HepG2 (cell line): ENCODE data around the gene NOM1. TPM values are rescaled to one million over a fixed set of nuclear protein-coding genes. Genes with fewer than 3 reads are reported as not detected.

ENCODE experiments used
- ARNT2 ChIP-seq: sonication (generic); formaldehyde crosslinking; IDR thresholded peaks from 2 replicates; pipeline ENCODE4 v1.8.0; 2022; ENCODE audit warnings: mild to moderate bottlenecking, low read depth, missing genetic modification reagents, moderate library complexity
- BATF2 ChIP-seq: sonication (generic); formaldehyde crosslinking; IDR thresholded peaks from 2 replicates; pipeline ENCODE4 v1.8.0; 2022; ENCODE audit warnings: mild to moderate bottlenecking, missing genetic modification reagents, moderate library complexity
- DMAP1 ChIP-seq: IDR thresholded peaks from 2 replicates; pipeline ENCODE4 v1.6.1; 2016
- E2F2 ChIP-seq: sonication (generic); formaldehyde crosslinking; IDR thresholded peaks from 2 replicates; pipeline ENCODE4 v1.4.0; 2020; ENCODE audit warnings: missing genetic modification reagents, borderline replicate concordance
- E2F5 ChIP-seq: sonication (generic); formaldehyde crosslinking; conservative IDR thresholded peaks from 2 replicates; pipeline ENCODE4 v1.4.0; 2020; ENCODE audit warnings: missing genetic modification reagents
- FOXJ3 ChIP-seq: sonication (generic); formaldehyde crosslinking; IDR thresholded peaks from 2 replicates; pipeline ENCODE4 v1.4.0; 2020; ENCODE audit warnings: missing genetic modification reagents, mild to moderate bottlenecking, borderline replicate concordance
- FOXO1 ChIP-seq: sonication (generic); formaldehyde crosslinking; IDR thresholded peaks from 2 replicates; pipeline ENCODE4 v1.4.0; 2020; ENCODE audit warnings: missing genetic modification reagents
- IRX3 ChIP-seq: sonication (generic); formaldehyde crosslinking; IDR thresholded peaks from 2 replicates; pipeline ENCODE4 v1.8.1; 2023; ENCODE audit warnings: mild to moderate bottlenecking, low read depth, missing genetic modification reagents, borderline replicate concordance
- MEIS2 ChIP-seq: sonication (generic); formaldehyde crosslinking; IDR thresholded peaks from 2 replicates; pipeline ENCODE4 v1.9.0; 2021; ENCODE audit warnings: mild to moderate bottlenecking, missing genetic modification reagents
- MXD1 ChIP-seq: sonication (generic); formaldehyde crosslinking; IDR thresholded peaks from 2 replicates; pipeline ENCODE4 v1.4.0; 2020; ENCODE audit warnings: mild to moderate bottlenecking, missing genetic modification reagents
- NR2F1 ChIP-seq, 2 experiments: fragments of 450-650 bp in 1 of 2; formaldehyde crosslinking in 1 of 2; IDR thresholded peaks; 2 replicates each; pipeline versions ENCODE4 v1.5.0 to v1.6.1; 2016 to 2020; ENCODE audit warnings: mild to moderate bottlenecking in 1 of 2, missing compliant biosample characterization in 1 of 2, missing genetic modification reagents in 1 of 2, moderate library complexity in 1 of 2
- NR3C1 ChIP-seq: sonication (generic); formaldehyde crosslinking; IDR thresholded peaks from 2 replicates; pipeline ENCODE4 v1.4.0; 2020; ENCODE audit warnings: missing genetic modification reagents
- TBX3 ChIP-seq: fragments of 450-650 bp; IDR thresholded peaks from 2 replicates; pipeline ENCODE4 v1.6.1; 2017; ENCODE audit warnings: antibody characterized with exemption, mild to moderate bottlenecking, inconsistent platforms, borderline replicate concordance
- ZBTB38 ChIP-seq: sonication (generic); formaldehyde crosslinking; IDR thresholded peaks from 2 replicates; pipeline ENCODE4 v1.5.1; 2020; ENCODE audit warnings: mild to moderate bottlenecking, missing genetic modification reagents
- ZBTB49 ChIP-seq: sonication (generic); formaldehyde crosslinking; IDR thresholded peaks from 2 replicates; pipeline ENCODE4 v1.4.0; 2020; ENCODE audit warnings: missing genetic modification reagents, borderline replicate concordance
- ZC3H13 ChIP-seq: sonication (generic); formaldehyde crosslinking; IDR thresholded peaks from 2 replicates; pipeline ENCODE4 v1.8.1; 2023; ENCODE audit warnings: mild to moderate bottlenecking, missing genetic modification reagents, moderate library complexity
- ZFX ChIP-seq: sonication (generic); formaldehyde crosslinking; IDR thresholded peaks from 2 replicates; pipeline ENCODE4 v1.4.0; 2020; ENCODE audit warnings: mild to moderate bottlenecking, low read depth, missing genetic modification reagents, moderate library complexity
- ZMYM4 ChIP-seq: sonication (generic); formaldehyde crosslinking; IDR thresholded peaks from 2 replicates; pipeline ENCODE4 v1.8.1; 2023; ENCODE audit warnings: mild to moderate bottlenecking, missing genetic modification reagents
- ZNF180 ChIP-seq: sonication (generic); formaldehyde crosslinking; IDR thresholded peaks from 2 replicates; pipeline ENCODE4 v1.4.0; 2020; ENCODE audit warnings: low read depth, missing genetic modification reagents, borderline replicate concordance
- ZNF234 ChIP-seq: sonication (generic); formaldehyde crosslinking; conservative IDR thresholded peaks from 2 replicates; pipeline ENCODE4 v1.5.1; 2020; ENCODE audit warnings: mild to moderate bottlenecking, missing genetic modification reagents
- ZNF441 ChIP-seq: sonication (generic); formaldehyde crosslinking; IDR thresholded peaks from 2 replicates; pipeline ENCODE4 v1.7.0; 2021; ENCODE audit warnings: missing genetic modification reagents, borderline replicate concordance
- ZNF451 ChIP-seq: sonication (generic); formaldehyde crosslinking; IDR thresholded peaks from 2 replicates; pipeline ENCODE4 v1.5.0; 2020; ENCODE audit warnings: mild to moderate bottlenecking, missing genetic modification reagents
- ZSCAN25 ChIP-seq: sonication (generic); formaldehyde crosslinking; IDR thresholded peaks from 2 replicates; pipeline ENCODE4 v1.8.0; 2022; ENCODE audit warnings: mild to moderate bottlenecking, missing genetic modification reagents
- polyA plus RNA-seq, 8 experiments: library from polyadenylated mRNA; depleted of rRNA in 3 of 8; stranded (reverse) in 7 of 8; unstranded in 1 of 8; fragments of >200 nt; fragmentation: Illumina TruSeq in 4 of 8; extraction: Trizol in 4 of 8; gene quantifications; 2 replicates each; pipeline versions ENCODE4 v1.2.1 to v1.2.3, GENCODE V29; 2011 to 2016; ENCODE audit warnings: low read depth in 4 of 8, missing spikeins in 1 of 8, mixed read lengths in 1 of 8; ENCODE audit not compliant: insufficient read depth in 1 of 8
- total RNA-seq, 5 experiments: library from RNA; depleted of rRNA; stranded (reverse); fragments of >200 nt; fragmentation: Illumina TruSeq; extraction: Trizol; gene quantifications; 2 replicates each; pipeline ENCODE4 v1.2.3, GENCODE V29; 2016; ENCODE audit warnings: low read depth in 1 of 5

NOM1 gene
- total and polyA plus RNA-seq, 2 of the 13 experiments (the other 11 are each of a cell fraction or from before 2014, with no cell fraction given) = 14.2 to 26.2 TPM

GRCh38 chr7:157009170-157009777, 59.8 kb downstream of the NOM1 start (continued):
- TF ChIP-seq E2F5 (CRISPR knock-in tag) (no peak), ZSCAN25 (CRISPR knock-in tag) (no peak), BATF2 (CRISPR knock-in tag) (peak; percentile 45; the same call in 1 of the 2 replicates), ZBTB49 (no peak), FOXJ3 (CRISPR knock-in tag) (no peak), E2F2 (CRISPR knock-in tag) (no peak), ZNF441 (no peak), DMAP1 (CRISPR knock-in tag) (no peak), IRX3 (CRISPR knock-in tag) (no peak), ZMYM4 (CRISPR knock-in tag) (no peak), MEIS2 (CRISPR knock-in tag) (no peak), MXD1 (CRISPR knock-in tag) (no peak), TBX3 (no peak), FOXO1 (CRISPR knock-in tag) (no peak), NR3C1 (CRISPR knock-in tag) (no peak), ARNT2 (CRISPR knock-in tag) (no peak), NR2F1 (CRISPR knock-in tag; IDR thresholded peaks at IDR 0.05) (no peak), ZNF234 (no peak), ZNF451 (CRISPR knock-in tag) (no peak), ZBTB38 (CRISPR knock-in tag) (no peak), ZFX (peak; percentile 79; the same call in 1 of the 2 replicates), ZC3H13 (peak; percentile 26; the same call in 1 of the 2 replicates), ZNF180 (CRISPR knock-in tag) (no peak)
